Panc1 (cell line): ENCODE data around the gene SH3PXD2A.

Source experiments
- TF ChIP-seq, protein P1 (sequence below): fragments of 450-650 bp; IDR thresholded peaks from 2 replicates; pipeline ENCODE4 v1.5.1; 2017; ENCODE audit warnings: mild to moderate bottlenecking
- TF ChIP-seq, protein P2 (sequence below), 2 experiments: IDR thresholded peaks; 2 replicates each; pipeline ENCODE4 v1.6.1; 2011 to 2012; ENCODE audit warnings: low read depth in 2 of 2, control low read depth in 1 of 2, low read length in 1 of 2, mild to moderate bottlenecking in 1 of 2, moderate library complexity in 1 of 2; ENCODE audit not compliant: insufficient read depth in 1 of 2

- TF ChIP-seq, protein P1, sequence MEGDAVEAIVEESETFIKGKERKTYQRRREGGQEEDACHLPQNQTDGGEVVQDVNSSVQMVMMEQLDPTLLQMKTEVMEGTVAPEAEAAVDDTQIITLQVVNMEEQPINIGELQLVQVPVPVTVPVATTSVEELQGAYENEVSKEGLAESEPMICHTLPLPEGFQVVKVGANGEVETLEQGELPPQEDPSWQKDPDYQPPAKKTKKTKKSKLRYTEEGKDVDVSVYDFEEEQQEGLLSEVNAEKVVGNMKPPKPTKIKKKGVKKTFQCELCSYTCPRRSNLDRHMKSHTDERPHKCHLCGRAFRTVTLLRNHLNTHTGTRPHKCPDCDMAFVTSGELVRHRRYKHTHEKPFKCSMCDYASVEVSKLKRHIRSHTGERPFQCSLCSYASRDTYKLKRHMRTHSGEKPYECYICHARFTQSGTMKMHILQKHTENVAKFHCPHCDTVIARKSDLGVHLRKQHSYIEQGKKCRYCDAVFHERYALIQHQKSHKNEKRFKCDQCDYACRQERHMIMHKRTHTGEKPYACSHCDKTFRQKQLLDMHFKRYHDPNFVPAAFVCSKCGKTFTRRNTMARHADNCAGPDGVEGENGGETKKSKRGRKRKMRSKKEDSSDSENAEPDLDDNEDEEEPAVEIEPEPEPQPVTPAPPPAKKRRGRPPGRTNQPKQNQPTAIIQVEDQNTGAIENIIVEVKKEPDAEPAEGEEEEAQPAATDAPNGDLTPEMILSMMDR, result no peak
- TF ChIP-seq, protein P2, sequence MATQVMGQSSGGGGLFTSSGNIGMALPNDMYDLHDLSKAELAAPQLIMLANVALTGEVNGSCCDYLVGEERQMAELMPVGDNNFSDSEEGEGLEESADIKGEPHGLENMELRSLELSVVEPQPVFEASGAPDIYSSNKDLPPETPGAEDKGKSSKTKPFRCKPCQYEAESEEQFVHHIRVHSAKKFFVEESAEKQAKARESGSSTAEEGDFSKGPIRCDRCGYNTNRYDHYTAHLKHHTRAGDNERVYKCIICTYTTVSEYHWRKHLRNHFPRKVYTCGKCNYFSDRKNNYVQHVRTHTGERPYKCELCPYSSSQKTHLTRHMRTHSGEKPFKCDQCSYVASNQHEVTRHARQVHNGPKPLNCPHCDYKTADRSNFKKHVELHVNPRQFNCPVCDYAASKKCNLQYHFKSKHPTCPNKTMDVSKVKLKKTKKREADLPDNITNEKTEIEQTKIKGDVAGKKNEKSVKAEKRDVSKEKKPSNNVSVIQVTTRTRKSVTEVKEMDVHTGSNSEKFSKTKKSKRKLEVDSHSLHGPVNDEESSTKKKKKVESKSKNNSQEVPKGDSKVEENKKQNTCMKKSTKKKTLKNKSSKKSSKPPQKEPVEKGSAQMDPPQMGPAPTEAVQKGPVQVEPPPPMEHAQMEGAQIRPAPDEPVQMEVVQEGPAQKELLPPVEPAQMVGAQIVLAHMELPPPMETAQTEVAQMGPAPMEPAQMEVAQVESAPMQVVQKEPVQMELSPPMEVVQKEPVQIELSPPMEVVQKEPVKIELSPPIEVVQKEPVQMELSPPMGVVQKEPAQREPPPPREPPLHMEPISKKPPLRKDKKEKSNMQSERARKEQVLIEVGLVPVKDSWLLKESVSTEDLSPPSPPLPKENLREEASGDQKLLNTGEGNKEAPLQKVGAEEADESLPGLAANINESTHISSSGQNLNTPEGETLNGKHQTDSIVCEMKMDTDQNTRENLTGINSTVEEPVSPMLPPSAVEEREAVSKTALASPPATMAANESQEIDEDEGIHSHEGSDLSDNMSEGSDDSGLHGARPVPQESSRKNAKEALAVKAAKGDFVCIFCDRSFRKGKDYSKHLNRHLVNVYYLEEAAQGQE (IDR thresholded peaks at IDR 0.05; ENCODE audit: insufficient read depth in 1 of 2, low read depth in 2 of 2, low read length in 1 of 2), result no peak
Measured at GRCh38 chr10:103890194-103890658, 34.9 kb upstream of the SH3PXD2A start.
